ENCODE measurements around the gene PTPRJ.
"Not testable (repeated sequence)": the region's sequence is repeated elsewhere in the genome, so short reads cannot be mapped to it uniquely, and the experiment has no call there.

PTPRJ gene

GRCh38 chr11:48021201-48021820, 41.0 kb downstream of the PTPRJ start:
- not testable (repeated sequence) for DNase-seq; H3K4me3 Mint-ChIP-seq; H3K9me3 Mint-ChIP-seq; ATAC-seq (replicated peaks); H3K27me3 Mint-ChIP-seq
- H3K36me3 Mint-ChIP-seq (ENCODE audit: insufficient read depth) = peaks cover 31% of the 10 kb centered on the region
- H3K4me1 Mint-ChIP-seq (ENCODE audit: low read depth in 2 of 2) = peaks cover 59 to 69% of the 10 kb centered on the region in 2 donors
- peak overlapping the region; percentile 94 to 96 for H3K27ac Mint-ChIP-seq

GRCh38 chr11:48022445-48022844, 42.1 kb downstream of the PTPRJ start:
- peaks cover 51 to 59% of the 10 kb centered on the region in 2 donors for H3K4me1 Mint-ChIP-seq (ENCODE audit: low read depth in 2 of 2)
- H3K9me3 Mint-ChIP-seq = no peaks in the 10 kb centered on the region
- DNase-seq = no peak
- no peak overlapping the region for H3K4me3 Mint-ChIP-seq
- H3K27me3 Mint-ChIP-seq = no peaks in the 10 kb centered on the region
- no peak for ATAC-seq (replicated peaks)
- H3K27ac Mint-ChIP-seq = peak overlapping the region; percentile 49 to 71
- peaks cover 31% of the 10 kb centered on the region for H3K36me3 Mint-ChIP-seq (ENCODE audit: insufficient read depth)

GRCh38 chr11:48023608-48024007, 43.2 kb downstream of the PTPRJ start:
- H3K27ac Mint-ChIP-seq = peak overlapping the region in 1 of 2 donors; percentile 71
- ATAC-seq (replicated peaks); H3K4me3 Mint-ChIP-seq; H3K27me3 Mint-ChIP-seq; DNase-seq; H3K9me3 Mint-ChIP-seq: not testable (repeated sequence)
- H3K4me1 Mint-ChIP-seq (ENCODE audit: low read depth in 2 of 2) = peaks cover 46 to 57% of the 10 kb centered on the region in 2 donors
- H3K36me3 Mint-ChIP-seq (ENCODE audit: insufficient read depth) = peaks cover 31% of the 10 kb centered on the region

- peak overlapping the region; percentile 46 to 51 for H3K27ac Mint-ChIP-seq
Measured at GRCh38 chr11:48024635-48025071, 44.3 kb downstream of the PTPRJ start.

GRCh38 chr11:48025293-48025983, 45.1 kb downstream of the PTPRJ start:
- Mint-ChIP-seq H3K4me1 (ENCODE audit: low read depth in 2 of 2) (peaks cover 44 to 54% of the 10 kb centered on the region in 2 donors), H3K4me3 (peak overlapping the region in 1 of 2 donors; percentile 37), H3K27ac (peak overlapping the region; percentile 46 to 51), H3K27me3 (no peaks in the 10 kb centered on the region), H3K9me3 (no peaks in the 10 kb centered on the region), H3K36me3 (ENCODE audit: insufficient read depth) (peaks cover 22% of the 10 kb centered on the region)
- DNase-seq (no peak), ATAC-seq (replicated peaks) (no peak)

More at GRCh38 chr11:48024635-48025071, 44.3 kb downstream of the PTPRJ start:
- H3K9me3 Mint-ChIP-seq = no peaks in the 10 kb centered on the region
- peaks cover 46 to 56% of the 10 kb centered on the region in 2 donors for H3K4me1 Mint-ChIP-seq (ENCODE audit: low read depth in 2 of 2)
- peaks cover 29% of the 10 kb centered on the region for H3K36me3 Mint-ChIP-seq (ENCODE audit: insufficient read depth)
- ATAC-seq (replicated peaks) = no peak
- no peak overlapping the region for H3K4me3 Mint-ChIP-seq
- no peaks in the 10 kb centered on the region for H3K27me3 Mint-ChIP-seq
- no peak for DNase-seq

- ATAC-seq (replicated peaks) = no peak
- Mint-ChIP-seq H3K4me1 (ENCODE audit: low read depth in 2 of 2) (peaks cover 41 to 49% of the 10 kb centered on the region in 2 donors), H3K36me3 (ENCODE audit: insufficient read depth) (peaks cover 19% of the 10 kb centered on the region), H3K4me3 (peak overlapping the region in 1 of 2 donors; percentile 37), H3K27ac (peak overlapping the region in 1 of 2 donors; percentile 11), H3K27me3 (no peaks in the 10 kb centered on the region), H3K9me3 (no peaks in the 10 kb centered on the region)
- no peak for DNase-seq
Measured at GRCh38 chr11:48025984-48026340, 45.6 kb downstream of the PTPRJ start.

GRCh38 chr11:48028914-48029680, 48.7 kb downstream of the PTPRJ start:
- Mint-ChIP-seq H3K9me3 (no peaks in the 10 kb centered on the region), H3K36me3 (ENCODE audit: insufficient read depth) (peaks cover 12% of the 10 kb centered on the region), H3K27me3 (no peaks in the 10 kb centered on the region), H3K27ac (peak overlapping the region in 1 of 2 donors; percentile 66), H3K4me1 (ENCODE audit: low read depth in 2 of 2) (peaks cover 58 to 70% of the 10 kb centered on the region in 2 donors), H3K4me3 (peak overlapping the region in 1 of 2 donors; percentile 45)
- ATAC-seq (replicated peaks) = peak; percentile 77
- DNase-seq = no peak

GRCh38 chr11:48029681-48030290, 49.4 kb downstream of the PTPRJ start:
- no peak for DNase-seq
- H3K4me3 Mint-ChIP-seq = no peak overlapping the region
- no peak for ATAC-seq (replicated peaks)

GRCh38 chr11:48031602-48032001, 51.2 kb downstream of the PTPRJ start:
- Mint-ChIP-seq H3K27me3 (no peaks in the 10 kb centered on the region), H3K36me3 (ENCODE audit: insufficient read depth) (peaks cover 19% of the 10 kb centered on the region), H3K27ac (peak overlapping the region in 1 of 2 donors; percentile 69), H3K4me1 (ENCODE audit: low read depth in 2 of 2) (peaks cover 61 to 75% of the 10 kb centered on the region in 2 donors), H3K4me3 (no peak overlapping the region), H3K9me3 (no peaks in the 10 kb centered on the region)
- DNase-seq = no peak
- ATAC-seq (replicated peaks) = no peak

More at GRCh38 chr11:48029681-48030290, 49.4 kb downstream of the PTPRJ start:
- Mint-ChIP-seq H3K4me1 (ENCODE audit: low read depth in 2 of 2) (peaks cover 57 to 67% of the 10 kb centered on the region in 2 donors), H3K27me3 (no peaks in the 10 kb centered on the region), H3K36me3 (ENCODE audit: insufficient read depth) (peaks cover 11% of the 10 kb centered on the region), H3K27ac (peak overlapping the region in 1 of 2 donors; percentile 63), H3K9me3 (no peaks in the 10 kb centered on the region)

- Mint-ChIP-seq H3K27me3 (no peaks in the 10 kb centered on the region), H3K36me3 (ENCODE audit: insufficient read depth) (peaks cover 19% of the 10 kb centered on the region), H3K27ac (peak overlapping the region; percentile 22 to 76), H3K4me1 (ENCODE audit: low read depth in 2 of 2) (peaks cover 63 to 78% of the 10 kb centered on the region in 2 donors), H3K4me3 (no peak overlapping the region), H3K9me3 (no peaks in the 10 kb centered on the region)
- no peak for ATAC-seq (replicated peaks)
- DNase-seq = no peak
Measured at GRCh38 chr11:48032721-48033120, 52.4 kb downstream of the PTPRJ start.

- Mint-ChIP-seq H3K4me3 (no peak overlapping the region), H3K4me1 (ENCODE audit: low read depth in 2 of 2) (peaks cover 60 to 70% of the 10 kb centered on the region in 2 donors), H3K27ac (peak overlapping the region; percentile 22 to 76), H3K36me3 (ENCODE audit: insufficient read depth) (peaks cover 14% of the 10 kb centered on the region), H3K27me3 (no peaks in the 10 kb centered on the region), H3K9me3 (no peaks in the 10 kb centered on the region)
- ATAC-seq (replicated peaks) (no peak), DNase-seq (no peak)
Measured at GRCh38 chr11:48033918-48034341, 53.6 kb downstream of the PTPRJ start.

GRCh38 chr11:48034926-48035871, 54.8 kb downstream of the PTPRJ start:
- Mint-ChIP-seq H3K27me3 (no peaks in the 10 kb centered on the region), H3K36me3 (ENCODE audit: insufficient read depth) (peaks cover 14% of the 10 kb centered on the region), H3K4me1 (ENCODE audit: low read depth in 2 of 2) (peaks cover 55 to 71% of the 10 kb centered on the region in 2 donors), H3K27ac (peak overlapping the region; percentile 63 to 69), H3K9me3 (no peaks in the 10 kb centered on the region), H3K4me3 (peak overlapping the region in 1 of 2 donors; percentile 49)
- no peak for ATAC-seq (replicated peaks)
- no peak for DNase-seq

All from effector memory CD8-positive, alpha-beta T cell (primary cell).